ENCODE data around the gene S100A7. TPM values are rescaled to one million over a fixed set of nuclear protein-coding genes. Genes with fewer than 3 reads are reported as not detected.

Gene S100A7
- total and polyA plus RNA-seq, 9 of the 15 experiments (the other 6 are each of a cell fraction or from before 2014, with no cell fraction given), result not detected

- TF ChIP-seq CUX1 (CRISPR knock-in tag; IDR thresholded peaks at IDR 0.05), result no peak
- TF ChIP-seq TRIM25 (IDR thresholded peaks at IDR 0.05; ENCODE audit: borderline replicate concordance), result no peak
Measured at GRCh38 chr1:153493343-153493960, 33.0 kb upstream of the S100A7 start (continued).

Measured in K562 (cell line).